GM23248 (cell line): Measurements from ENCODE around the gene EPN2. TPM values are rescaled to one million over a fixed set of nuclear protein-coding genes. Genes with fewer than 3 reads are reported as not detected.

Experiments
- DNase-seq: peaks from one replicate; pipeline ENCODE4 v3.0.0-alpha.2; 2015
- H2AFZ ChIP-seq: fragments of 200-600 bp; sonication (generic); 2 replicates; pipeline ENCODE4 v1.6.1; 2016; ENCODE audit warnings: antibody characterized with exemption
- H3F3A ChIP-seq: fragments of 200-600 bp; sonication (generic); 2 replicates; pipeline ENCODE4 v1.6.1; 2016; ENCODE audit warnings: mild to moderate bottlenecking, antibody characterized with exemption, mixed run types; ENCODE audit not compliant: insufficient read depth
- H3K27ac ChIP-seq: fragments of 200-600 bp; sonication (generic); 2 replicates; pipeline ENCODE4 v1.5.1; 2016; ENCODE audit warnings: mild to moderate bottlenecking
- H3K27me3 ChIP-seq: fragments of 200-600 bp; sonication (generic); replicated peaks from 2 replicates; pipeline ENCODE4 v1.6.1; 2016; ENCODE audit warnings: mild to moderate bottlenecking; ENCODE audit not compliant: insufficient read depth
- H3K36me3 ChIP-seq: fragments of 200-600 bp; sonication (generic); 2 replicates; pipeline ENCODE4 v1.6.1; 2016; ENCODE audit warnings: low read depth, mild to moderate bottlenecking
- H3K4me1 ChIP-seq: fragments of 200-600 bp; sonication (generic); 2 replicates; pipeline ENCODE4 v1.6.1; 2016; ENCODE audit warnings: mild to moderate bottlenecking; ENCODE audit not compliant: insufficient read depth
- H3K4me2 ChIP-seq: fragments of 200-600 bp; sonication (generic); one replicate; pipeline ENCODE4 v1.6.1; 2016; ENCODE audit warnings: mild to moderate bottlenecking; ENCODE audit not compliant: unreplicated experiment
- H3K4me3 ChIP-seq: fragments of 200-600 bp; sonication (generic); 2 replicates; pipeline ENCODE4 v1.5.1; 2016; ENCODE audit warnings: mild to moderate bottlenecking
- H3K79me2 ChIP-seq: fragments of 200-600 bp; sonication (generic); 2 replicates; pipeline ENCODE4 v1.6.1; 2016; ENCODE audit warnings: mild to moderate bottlenecking; ENCODE audit not compliant: insufficient read depth
- H3K9ac ChIP-seq: fragments of 200-600 bp; sonication (generic); 2 replicates; pipeline ENCODE4 v1.6.1; 2016; ENCODE audit warnings: mild to moderate bottlenecking
- H3K9me2 ChIP-seq: fragments of 200-600 bp; sonication (generic); 2 replicates; pipeline ENCODE4 v1.6.1; 2016; ENCODE audit warnings: mixed run types, mild to moderate bottlenecking, moderate library complexity; ENCODE audit not compliant: insufficient read depth
- H3K9me3 ChIP-seq: fragments of 200-600 bp; sonication (generic); one replicate; pipeline ENCODE4 v1.6.1; 2017; ENCODE audit warnings: low read depth
- H4K20me1 ChIP-seq: fragments of 200-600 bp; sonication (generic); 2 replicates; pipeline ENCODE4 v1.6.0; 2016; ENCODE audit not compliant: insufficient read depth
- EZH2 ChIP-seq: fragments of 200-600 bp; sonication (generic); IDR thresholded peaks from 2 replicates; pipeline ENCODE4 v1.6.1; 2018; ENCODE audit warnings: antibody characterized with exemption, mild to moderate bottlenecking; ENCODE audit not compliant: insufficient read depth, poor library complexity, severe bottlenecking
- EZH2phosphoT487 ChIP-seq: fragments of 200-600 bp; sonication (generic); IDR thresholded peaks from 2 replicates; pipeline ENCODE4 v1.6.1; 2018; ENCODE audit warnings: antibody characterized with exemption, moderate library complexity, mild to moderate bottlenecking, low read depth; ENCODE audit not compliant: insufficient read depth
- WGBS, 2 experiments: methylation state at CpG; one replicate each; pipeline ENCODE4 v1.1.6; 2015 to 2017; ENCODE audit warnings: low lambda C conversion rate in 2 of 2, low coverage in 1 of 2; ENCODE audit errors: missing lambda C conversion rate in 2 of 2; 5-methylcytosine and 5-hydroxymethylcytosine counted together
- in situ Hi-C: fragments of 300-500 bp; cut with MboI; formaldehyde crosslinking; loops from 2 replicates; pipeline ENCODE4 v1.15.0; 2020
- polyA plus RNA-seq: library from polyadenylated mRNA; unstranded; fragments of >200 nt; fragmentation: Nextera tagmentation; extraction: Ambion mirVana; gene quantifications from 2 replicates; pipeline ENCODE4 v1.2.1, GENCODE V29; 2016
- total RNA-seq: library from RNA; depleted of rRNA; stranded (reverse); fragments of >200 nt; shearing (Covaris generic); gene quantifications from 2 replicates; pipeline ENCODE4 v1.2.3, GENCODE V29; 2014

EPN2 gene
- total and polyA plus RNA-seq, 2 experiments from 2014 or later = 25.3 to 54.0 TPM

DNA sequence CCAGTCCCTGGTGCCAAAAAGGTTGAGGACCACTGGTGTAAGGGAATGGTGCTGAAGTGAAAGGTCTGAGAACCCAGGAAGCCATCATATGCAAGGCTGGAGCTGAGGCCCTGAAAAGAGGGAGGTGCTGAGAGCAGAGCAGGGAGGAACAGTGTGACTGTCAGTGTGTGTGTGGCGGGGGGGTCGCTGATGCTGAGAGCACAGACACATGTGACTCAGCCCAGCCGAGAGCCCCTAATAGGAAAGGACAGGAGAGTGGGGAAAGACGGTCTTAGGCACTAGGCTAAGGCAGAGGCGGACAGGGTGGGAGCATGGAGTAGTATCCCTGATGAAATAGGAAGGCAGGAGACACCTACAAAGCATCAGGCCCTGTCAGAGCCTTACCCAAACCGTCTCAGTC, 124.2 kb downstream of the EPN2 start:
- WGBS, 2 experiments = 60 to 61% methylated on average over 6 of the region's 6 CpGs
- H3K27me3 ChIP-seq = no peaks in the 10 kb centered on the region
- no peak overlapping the region for H2AFZ ChIP-seq
- TF ChIP-seq EZH2phosphoT487 (no peak), EZH2 (no peak)
- no peak overlapping the region for H3K4me3 ChIP-seq
- H3F3A ChIP-seq = no peaks in the 10 kb centered on the region
- in situ Hi-C loops = loop anchor here (10.0 to 25.0 kb wide), 2 partner anchors 301 to 403 kb away; no protein-coding TSS in a partner anchor
- no peak for DNase-seq
- H3K4me1 ChIP-seq = peaks cover 7% of the 10 kb centered on the region; the same call in 1 of the 2 replicates
- no peaks in the 10 kb centered on the region for H4K20me1 ChIP-seq
- H3K9ac ChIP-seq = no peak overlapping the region
- no peaks in the 10 kb centered on the region for H3K79me2 ChIP-seq
- H3K9me3 ChIP-seq = no peaks in the 10 kb centered on the region
- H3K4me2 ChIP-seq = no peak overlapping the region
- H3K27ac ChIP-seq = no peak overlapping the region
- H3K9me2 ChIP-seq = no peaks in the 10 kb centered on the region
- H3K36me3 ChIP-seq = no peaks in the 10 kb centered on the region

DNA sequence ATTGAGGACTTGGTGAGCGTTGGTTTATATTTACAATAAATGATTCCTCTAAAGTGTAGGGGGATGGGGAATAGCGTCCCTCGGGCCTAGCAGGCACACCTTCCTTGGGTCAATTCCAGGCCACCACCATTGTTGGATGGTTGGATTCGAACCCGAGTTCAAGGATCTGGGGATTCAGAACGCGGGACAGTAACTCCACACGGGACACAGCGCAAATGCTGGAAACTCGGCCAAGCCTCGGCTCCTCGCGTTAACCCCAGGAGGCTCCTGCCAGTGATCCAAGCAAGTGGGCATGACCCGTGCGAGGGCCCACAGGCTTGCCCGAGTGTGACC, 124.7 kb downstream of the EPN2 start:
- 11 to 15% methylated on average over 16 of the region's 16 CpGs for WGBS, 2 experiments
- DNase-seq = no peak
- TF ChIP-seq EZH2 = no peak
- no peak for TF ChIP-seq EZH2phosphoT487
- H3K4me3 ChIP-seq = peak overlapping the region; percentile 76
- no peaks in the 10 kb centered on the region for H4K20me1 ChIP-seq
- peaks cover 7% of the 10 kb centered on the region; the same call in 1 of the 2 replicates for H3K4me1 ChIP-seq
- H3F3A ChIP-seq = no peaks in the 10 kb centered on the region
- H2AFZ ChIP-seq = peak overlapping the region; percentile 87
- in situ Hi-C loops = loop anchor here (10.0 to 25.0 kb wide), 2 partner anchors 300 to 403 kb away; no protein-coding TSS in a partner anchor
- no peaks in the 10 kb centered on the region for H3K79me2 ChIP-seq
- H3K27ac ChIP-seq = peak overlapping the region; percentile 71
- peak overlapping the region; percentile 88 for H3K9ac ChIP-seq
- H3K4me2 ChIP-seq = peak overlapping the region; percentile 77
- H3K36me3 ChIP-seq = no peaks in the 10 kb centered on the region
- no peaks in the 10 kb centered on the region for H3K27me3 ChIP-seq
- no peaks in the 10 kb centered on the region for H3K9me2 ChIP-seq
- H3K9me3 ChIP-seq = no peaks in the 10 kb centered on the region

DNA sequence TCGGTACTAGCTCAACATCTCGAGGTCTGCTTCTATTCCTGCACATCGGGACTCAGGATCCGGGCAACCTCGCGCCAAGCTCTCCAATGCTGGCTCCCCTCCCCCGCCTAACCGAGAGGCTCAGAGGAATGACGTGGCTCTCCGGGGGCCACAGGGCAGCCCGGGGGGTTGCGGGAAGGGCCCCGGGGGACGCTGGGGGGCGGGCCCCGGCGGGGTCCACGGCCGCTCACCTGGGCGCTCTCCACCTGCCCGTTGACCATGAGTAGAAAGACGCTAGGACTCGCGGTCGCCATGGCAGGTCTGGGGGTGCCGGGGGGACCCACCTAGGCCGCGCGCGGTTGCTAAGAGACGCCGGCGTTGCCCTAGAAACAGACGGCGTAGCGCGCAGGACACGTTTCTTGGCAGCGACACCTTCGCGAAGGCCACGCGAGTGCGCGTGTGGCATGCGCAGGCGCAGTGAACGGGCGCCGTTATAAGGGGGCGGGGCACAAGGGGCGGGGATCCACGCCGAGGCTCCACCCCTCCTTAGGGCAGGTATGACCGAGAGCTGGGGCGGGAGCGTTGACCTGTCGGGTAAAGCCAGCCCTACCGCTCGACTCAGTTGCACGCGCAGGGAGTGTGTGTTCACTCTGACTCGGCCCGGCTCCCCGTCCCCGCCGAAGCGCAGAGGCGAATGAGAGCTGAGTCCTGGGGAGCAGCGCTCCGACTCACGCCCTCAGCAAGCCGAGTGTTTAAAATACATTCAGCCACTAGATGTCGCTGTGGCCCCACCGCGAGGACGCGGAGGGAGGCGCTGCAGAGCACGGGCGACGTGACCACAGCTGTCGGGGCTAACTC, 125.3 kb downstream of the EPN2 start, which contains the start of gene B9D1:
Gene B9D1 (minus strand): TSS at position 447 of the 837 bp plus-strand sequence. CDS start 154 bp downstream, at position 293.
- Histone ChIP-seq H3K4me1 (peaks cover 7% of the 10 kb centered on the region; the same call in 1 of the 2 replicates), H3F3A (no peaks in the 10 kb centered on the region), H3K79me2 (no peaks in the 10 kb centered on the region), H3K9ac (peak within 1 kb of the TSS; percentile 88), H3K27me3 (no peaks in the 10 kb centered on the region), H3K27ac (peak within 1 kb of the TSS; percentile 71), H2AFZ (peak within 1 kb of the TSS; percentile 87), H3K9me3 (no peaks in the 10 kb centered on the region), H4K20me1 (no peaks in the 10 kb centered on the region), H3K9me2 (no peaks in the 10 kb centered on the region), H3K4me3 (peak within 1 kb of the TSS; percentile 76), H3K36me3 (no peaks in the 10 kb centered on the region), H3K4me2 (peak within 1 kb of the TSS; percentile 77)
- in situ Hi-C loops = loop anchor here (10.0 to 25.0 kb wide), 2 partner anchors 300 to 402 kb away; no protein-coding TSS in a partner anchor
- TF ChIP-seq EZH2 (no peak), EZH2phosphoT487 (no peak)
- DNase-seq = peak; percentile 97
- WGBS, 2 experiments = 1 to 2% methylated on average over 64 to 83 of the region's 83 CpGs

- Histone ChIP-seq H3K79me2 (no peaks in the 10 kb centered on the region), H3K9ac (peak overlapping the region; percentile 88; the same call in 1 of the 2 replicates), H3K9me2 (no peaks in the 10 kb centered on the region), H2AFZ (peak overlapping the region; percentile 87), H3K4me3 (peak overlapping the region; percentile 76), H3F3A (no peaks in the 10 kb centered on the region; the same call in 1 of the 2 replicates), H3K27me3 (no peaks in the 10 kb centered on the region), H3K27ac (no peak overlapping the region), H4K20me1 (no peaks in the 10 kb centered on the region), H3K4me2 (peak overlapping the region; percentile 77), H3K9me3 (no peaks in the 10 kb centered on the region), H3K4me1 (peaks cover 7% of the 10 kb centered on the region; the same call in 1 of the 2 replicates), H3K36me3 (no peaks in the 10 kb centered on the region)
- 20 to 21% methylated on average over 14 of the region's 14 CpGs for WGBS, 2 experiments
- TF ChIP-seq EZH2 (no peak), EZH2phosphoT487 (no peak)
- DNase-seq = no peak
- in situ Hi-C loops = loop anchor here (10.0 to 25.0 kb wide), 2 partner anchors 299 to 402 kb away; no protein-coding TSS in a partner anchor
These were observed 125.9 kb downstream of the EPN2 start for GRCh38 chr17:19363114-19363438.
